ENCODE data around the gene NEDD8.

Gene NEDD8

GRCh38 chr14:24177041-24177825, 54.9 kb downstream of the NEDD8 start:
- DNase-seq (ENCODE audit: extremely low read depth, low read depth) = no peak
- no peak for TF ChIP-seq CTCF (IDR thresholded peaks at IDR 0.05; ENCODE audit: low read depth, low read length, missing control alignments)
- H3K4me3 ChIP-seq (replicated peaks; ENCODE audit: low read depth, low read length) = no peak overlapping the region

- no peak for DNase-seq (ENCODE audit: extremely low read depth, low read depth)
- no peak overlapping the region for H3K4me3 ChIP-seq (replicated peaks; ENCODE audit: low read depth, low read length)
- no peak for TF ChIP-seq CTCF (IDR thresholded peaks at IDR 0.05; ENCODE audit: low read depth, low read length, missing control alignments)
These were observed 55.6 kb downstream of the NEDD8 start for GRCh38 chr14:24176599-24176998.

DNA sequence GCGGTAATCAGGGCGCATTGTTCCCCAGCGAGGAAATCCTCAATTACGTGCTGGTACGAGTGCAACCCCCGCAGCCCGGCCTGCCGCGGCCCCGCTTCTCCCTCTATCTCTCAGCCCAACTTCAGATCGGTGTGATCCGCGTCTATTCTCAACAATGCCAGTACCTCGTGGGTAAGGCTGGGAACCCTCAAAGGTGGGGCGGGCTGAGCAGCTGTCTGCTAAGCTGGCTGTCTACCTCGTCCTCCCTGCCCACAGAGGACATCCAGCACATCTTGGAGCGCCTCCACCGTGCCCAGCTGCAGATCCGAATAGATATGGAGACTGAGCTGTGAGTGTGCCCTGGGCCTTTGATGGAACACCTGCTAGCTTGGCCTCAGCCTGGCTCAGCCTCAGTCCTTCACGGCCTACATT, 59.3 kb downstream of the NEDD8 start:
- DNase-seq (ENCODE audit: extremely low read depth, low read depth) = no peak
- TF ChIP-seq CTCF (IDR thresholded peaks at IDR 0.05; ENCODE audit: low read depth, low read length, missing control alignments) = no peak
- H3K4me3 ChIP-seq (replicated peaks; ENCODE audit: low read depth, low read length) = no peak overlapping the region

DNA sequence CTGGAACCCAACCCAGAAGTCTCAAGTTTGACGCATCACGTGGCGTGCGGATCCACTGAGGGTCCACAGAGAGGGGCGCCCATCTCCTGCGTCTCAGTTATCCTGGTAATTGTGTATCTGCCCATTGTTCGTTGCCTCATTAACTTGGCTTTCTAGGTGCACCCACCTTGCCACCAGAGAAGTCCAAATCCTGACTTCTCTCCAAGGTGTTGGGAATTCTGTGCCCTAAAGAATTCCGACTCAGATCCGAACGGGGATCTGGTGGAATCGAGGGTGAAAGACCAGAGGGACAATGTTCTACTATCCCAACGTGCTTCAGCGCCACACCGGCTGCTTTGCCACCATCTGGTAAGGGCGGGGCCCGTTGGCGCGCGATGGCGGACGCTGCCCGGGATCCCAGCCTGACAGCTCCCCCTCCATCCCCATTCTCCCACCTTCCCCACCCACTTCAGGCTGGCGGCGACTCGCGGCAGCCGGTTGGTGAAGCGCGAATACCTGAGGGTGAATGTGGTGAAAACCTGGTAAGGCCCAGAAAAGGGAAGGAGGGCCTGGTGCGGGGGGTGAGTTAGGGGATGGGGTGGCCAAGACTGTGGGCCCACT, 59.8 kb downstream of the NEDD8 start:
- no peak overlapping the region for H3K4me3 ChIP-seq (replicated peaks; ENCODE audit: low read depth, low read length)
- no peak for TF ChIP-seq CTCF (IDR thresholded peaks at IDR 0.05; ENCODE audit: low read depth, low read length, missing control alignments)
- no peak for DNase-seq (ENCODE audit: extremely low read depth, low read depth)

DNA sequence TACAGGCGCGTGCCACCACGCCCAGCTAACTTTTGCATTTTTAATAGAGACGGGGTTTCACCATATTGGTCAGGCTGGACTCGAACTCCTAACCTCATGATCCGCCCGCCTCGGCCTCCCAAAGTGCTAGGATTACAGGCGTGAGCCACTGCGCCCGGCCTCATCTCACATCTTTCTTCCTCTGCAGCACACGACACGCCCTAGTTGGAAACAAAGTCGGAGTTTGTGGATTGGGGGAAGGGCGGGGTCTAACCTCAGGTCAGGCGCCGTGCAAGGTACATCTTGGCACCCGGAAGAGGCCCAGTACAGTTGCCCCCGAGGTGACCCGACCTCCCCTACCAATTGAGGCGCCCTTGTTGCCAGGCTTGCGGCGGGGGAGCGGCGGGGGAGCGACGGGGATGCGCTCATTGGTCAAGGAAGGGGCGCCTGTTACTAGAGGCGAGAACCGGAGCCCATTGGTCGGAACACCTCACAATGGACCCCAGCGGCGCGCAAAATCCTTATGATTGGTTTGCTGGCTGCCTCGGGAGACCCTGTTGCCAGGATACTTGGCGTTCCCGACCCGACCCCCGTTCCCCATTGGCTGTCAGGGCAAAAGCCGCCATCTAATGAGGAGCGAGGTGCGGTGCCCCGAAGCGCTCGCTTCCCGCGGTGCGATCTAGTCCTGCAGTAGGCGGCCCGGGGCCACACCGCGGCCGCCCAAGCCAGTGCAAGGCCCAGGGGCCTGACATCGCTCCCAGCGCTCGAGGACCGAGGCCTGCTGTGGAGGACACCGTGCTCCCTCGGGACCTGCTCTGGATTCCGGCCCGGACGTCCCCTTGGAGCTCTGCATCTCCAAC, 60.5 kb downstream of the NEDD8 start, which contains the start of gene REC8:
TSS of gene REC8 (plus strand) at position 659 of the 839 bp plus-strand sequence. CDS start 473 bp downstream, outside the sequence.
- DNase-seq (ENCODE audit: extremely low read depth, low read depth) = no peak
- no peak for TF ChIP-seq CTCF (IDR thresholded peaks at IDR 0.05; ENCODE audit: low read depth, low read length, missing control alignments)
- no peak within 1 kb of the TSS for H3K4me3 ChIP-seq (replicated peaks; ENCODE audit: low read depth, low read length)

- TF ChIP-seq CTCF (IDR thresholded peaks at IDR 0.05; ENCODE audit: low read depth, low read length, missing control alignments) = no peak
- no peak overlapping the region for H3K4me3 ChIP-seq (replicated peaks; ENCODE audit: low read depth, low read length)
- no peak for DNase-seq (ENCODE audit: extremely low read depth, low read depth)
These were observed 64.6 kb downstream of the NEDD8 start for GRCh38 chr14:24167469-24168114.
